GM18498 (cell line): Measurements from ENCODE around the gene ELMOD3.
A peak's percentile ranks its signal among the peaks of the same experiment; 100 is the strongest.
"Not testable (repeated sequence)": the region's sequence is repeated elsewhere in the genome, so short reads cannot be mapped to it uniquely, and the experiment has no call there.

ENCODE experiments used
- ATAC-seq: cut with Tn5 transposase; IDR thresholded peaks from one replicate; pipeline ENCODE4 v1.9.1; 2021; ENCODE audit warnings: mild to moderate bottlenecking, moderate library complexity; ENCODE audit not compliant: unreplicated experiment

Gene ELMOD3

DNA sequence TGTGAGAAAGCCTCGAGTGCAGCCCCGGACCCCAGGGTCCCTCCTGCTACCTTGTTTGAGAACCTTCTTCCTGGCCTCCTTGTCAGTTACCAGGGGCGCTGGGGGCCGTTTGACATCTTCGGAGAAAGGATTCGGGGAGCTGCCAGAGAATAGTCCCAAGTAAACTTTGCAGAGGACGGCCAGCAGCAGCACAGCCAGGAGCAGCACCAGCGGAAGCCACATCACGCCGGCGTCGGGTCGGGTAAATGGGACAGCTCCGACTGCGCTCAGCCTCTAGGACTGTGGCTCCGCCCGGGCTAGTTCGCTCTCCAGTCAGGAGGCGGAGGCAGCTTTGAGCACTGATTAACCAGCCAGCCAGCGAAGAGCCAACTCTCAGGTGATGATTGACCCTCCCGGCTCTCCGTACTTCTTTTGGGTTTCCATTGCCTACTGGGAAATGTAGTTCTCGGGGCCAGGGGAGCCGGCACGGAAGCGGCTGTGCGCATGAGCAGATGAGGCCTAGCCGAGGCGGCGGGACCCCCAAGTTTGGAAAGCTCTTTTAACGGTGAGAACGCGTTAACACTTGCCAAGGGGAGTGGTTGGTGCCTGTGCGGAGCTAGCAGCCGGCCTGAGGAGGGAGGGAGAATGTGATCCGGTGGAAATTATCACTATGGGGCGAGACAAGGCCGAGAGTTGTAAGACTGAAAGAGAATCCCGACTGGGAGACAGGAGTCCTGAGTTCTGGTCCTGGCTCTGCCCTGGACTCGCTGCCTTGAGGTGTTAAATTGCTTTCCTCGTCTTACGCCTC lies at the start of gene ELMOD3, which contains the start of gene RETSAT:
ELMOD3 (plus strand) TSS at position 484 of the 787 bp plus-strand sequence. CDS start 2,430 bp downstream, outside the sequence.
RETSAT (minus strand) TSS at position 243 of the 787 bp plus-strand sequence; CDS start at position 222, 21 bp downstream.
- peak; percentile 97 for ATAC-seq

GRCh38 chr2:85307527-85307897 lies 47.1 kb upstream of the ELMOD3 start:
- no peak for ATAC-seq

DNA sequence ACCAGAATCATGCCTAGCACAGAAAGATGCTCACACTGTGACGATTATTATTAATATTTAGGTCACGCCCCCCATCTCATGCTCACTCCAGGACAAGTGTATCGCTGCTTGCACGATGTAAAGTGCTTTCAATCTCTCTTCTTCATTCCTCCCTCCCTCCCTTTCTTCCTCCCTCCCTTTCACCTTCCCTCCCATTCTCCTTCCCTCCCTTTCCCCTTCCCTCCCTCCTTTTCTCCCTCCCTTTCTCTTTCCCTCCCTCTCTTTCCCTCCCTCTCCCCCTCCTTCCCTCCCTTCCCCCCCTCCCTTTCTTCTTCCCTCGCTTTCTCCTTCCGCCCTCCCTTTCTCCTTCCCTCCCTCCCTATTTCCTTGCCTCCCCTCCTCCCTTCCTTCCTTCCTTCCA lies 46.4 kb upstream of the ELMOD3 start:
- ATAC-seq = no peak

DNA sequence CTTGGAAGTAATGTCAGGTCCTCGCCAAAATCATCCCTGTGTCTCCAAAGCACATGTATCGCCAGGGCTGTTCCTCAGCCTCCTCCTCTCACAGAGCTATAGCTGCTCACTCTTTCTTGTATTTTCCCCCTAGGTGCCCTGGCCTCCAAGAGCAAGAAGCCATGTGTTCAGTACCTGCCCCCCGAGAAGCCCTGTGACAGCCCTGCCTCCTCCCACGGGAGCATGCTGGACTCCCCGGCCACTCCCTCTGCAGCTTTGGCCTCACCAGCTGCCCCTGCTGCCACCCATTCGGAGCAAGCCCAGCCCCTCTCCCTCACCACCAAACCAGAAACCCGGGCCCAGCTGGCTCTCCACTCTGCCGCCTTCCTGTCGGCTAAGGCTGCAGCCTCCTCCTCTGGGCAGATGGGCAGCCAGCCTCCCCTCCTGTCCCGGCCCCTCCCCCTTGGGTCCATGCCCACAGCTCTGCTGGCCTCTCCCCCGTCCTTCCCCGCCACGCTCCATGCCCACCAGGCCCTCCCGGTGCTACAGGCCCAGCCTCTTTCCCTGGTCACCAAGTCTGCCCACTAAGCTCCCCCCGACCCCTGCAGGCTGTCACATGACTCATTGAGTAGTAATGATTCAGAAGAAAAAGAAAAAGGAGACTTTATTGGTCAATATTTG lies 45.5 kb upstream of the ELMOD3 start:
- ATAC-seq = no peak

DNA sequence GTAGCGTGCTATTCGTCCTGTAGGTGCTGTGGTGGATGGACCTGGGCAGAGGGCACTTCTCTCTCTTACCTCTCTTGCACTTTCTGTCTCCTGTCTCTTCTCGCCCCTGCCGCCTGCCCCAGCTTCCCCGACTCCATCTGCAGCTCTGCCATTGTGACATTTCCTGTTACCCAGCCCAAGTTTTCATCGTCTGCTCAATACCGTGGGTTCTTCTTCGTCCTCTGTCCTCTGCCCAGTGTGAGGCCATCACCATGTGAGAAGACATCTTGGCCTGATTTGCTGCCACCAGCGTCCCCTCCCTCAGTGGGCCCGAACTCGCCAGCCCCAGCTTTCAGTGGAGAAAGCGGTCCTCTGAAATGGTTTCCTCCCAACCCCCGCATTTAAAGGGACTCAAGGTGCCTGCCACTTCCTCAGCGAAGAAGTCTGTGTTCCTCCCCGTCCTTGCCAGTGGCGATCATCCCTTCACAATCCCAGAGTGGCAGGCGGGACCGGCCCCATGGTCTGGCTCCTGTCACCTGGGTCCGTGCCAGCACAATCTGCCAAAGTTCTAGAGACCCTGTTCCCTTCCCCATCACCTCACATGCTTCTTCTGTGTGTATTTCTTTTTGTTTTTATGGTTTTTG lies 44.8 kb upstream of the ELMOD3 start:
- ATAC-seq = no peak

DNA sequence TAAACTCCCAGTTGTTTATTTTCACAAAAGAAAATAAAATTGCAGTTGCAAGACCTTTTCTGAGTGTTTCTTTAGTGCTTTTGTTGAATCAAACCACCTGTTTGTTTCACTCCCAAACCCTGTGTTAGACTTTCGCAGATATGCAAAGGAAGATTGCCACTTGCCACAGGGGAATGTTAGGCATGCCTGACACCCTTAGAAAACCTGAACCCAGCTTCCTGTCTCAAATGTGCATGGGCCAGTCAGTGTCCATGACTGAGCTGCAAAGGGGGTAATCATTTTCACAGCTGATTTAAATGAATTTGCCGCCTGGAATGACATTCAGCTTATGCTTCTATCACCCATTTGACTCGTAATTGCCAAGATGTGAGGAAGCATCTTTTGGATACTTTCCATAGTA lies 44.2 kb upstream of the ELMOD3 start:
- peak; percentile 47 for ATAC-seq

- no peak for ATAC-seq
Measured at GRCh38 chr2:85312404-85312803, 42.2 kb upstream of the ELMOD3 start.

DNA sequence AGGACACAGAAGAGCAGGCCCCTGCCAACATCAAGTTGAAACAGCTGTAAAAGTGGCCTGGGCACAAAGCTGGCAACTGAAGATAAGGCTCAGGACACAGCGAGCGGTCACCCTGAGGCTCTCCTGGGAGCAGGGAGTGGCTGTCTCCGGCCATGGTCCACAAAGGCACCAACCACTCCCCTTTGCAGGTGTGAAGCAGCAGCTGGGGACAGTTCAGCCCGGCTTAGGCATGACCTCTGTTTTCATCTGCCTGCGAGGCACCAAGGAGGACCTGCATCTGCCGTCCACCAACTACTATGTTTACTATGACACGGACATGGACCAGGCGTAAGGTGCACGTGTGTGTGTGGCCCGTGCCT lies 39.7 kb upstream of the ELMOD3 start:
- ATAC-seq = no peak

GRCh38 chr2:85315921-85316320 lies 38.6 kb upstream of the ELMOD3 start:
- not testable (repeated sequence) for ATAC-seq

GRCh38 chr2:85318222-85319074 lies 36.1 kb upstream of the ELMOD3 start:
- peak; percentile 43 for ATAC-seq

- ATAC-seq = no peak
Measured at GRCh38 chr2:85319796-85320195, 34.8 kb upstream of the ELMOD3 start.

GRCh38 chr2:85323351-85323987 lies 31.1 kb upstream of the ELMOD3 start:
- ATAC-seq = no peak

DNA sequence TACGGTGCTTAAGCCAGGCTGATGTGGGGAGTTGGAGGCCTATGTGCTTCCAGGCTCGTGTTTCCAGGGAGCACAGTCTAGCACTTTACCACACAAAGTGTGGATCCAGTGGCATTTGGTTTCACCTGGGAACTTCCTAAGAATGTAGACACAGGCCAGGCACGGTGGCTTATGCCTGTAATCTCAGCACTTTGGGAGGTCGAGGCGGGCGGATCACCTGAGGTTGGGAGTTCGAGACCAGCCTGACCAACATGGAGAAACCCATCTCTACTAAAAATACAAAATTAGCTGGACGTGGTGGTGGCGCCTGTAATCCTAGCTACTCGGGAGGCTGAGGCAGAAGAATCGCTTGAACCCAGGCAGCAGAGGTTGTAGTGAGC lies 30.6 kb upstream of the ELMOD3 start:
- ATAC-seq = not testable (repeated sequence)

GRCh38 chr2:85324639-85325465 lies 29.7 kb upstream of the ELMOD3 start:
- ATAC-seq = no peak

DNA sequence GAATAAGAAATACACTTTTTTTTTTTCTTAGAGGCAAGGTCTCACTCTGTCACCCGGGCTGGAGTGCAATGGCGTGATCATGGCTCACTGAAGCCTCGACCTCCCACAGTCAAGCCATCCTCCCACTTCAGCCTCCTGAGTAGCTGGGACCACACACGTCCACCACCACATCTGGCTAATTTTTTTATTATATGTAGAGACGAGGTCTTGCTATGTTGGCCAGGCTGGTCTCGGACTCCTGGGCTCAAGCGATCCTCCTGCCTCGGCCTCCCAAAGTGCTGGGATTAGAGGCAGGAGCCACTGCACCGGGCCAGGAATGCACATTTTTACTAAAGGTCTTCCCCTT lies 29.1 kb upstream of the ELMOD3 start:
- ATAC-seq = no peak

DNA sequence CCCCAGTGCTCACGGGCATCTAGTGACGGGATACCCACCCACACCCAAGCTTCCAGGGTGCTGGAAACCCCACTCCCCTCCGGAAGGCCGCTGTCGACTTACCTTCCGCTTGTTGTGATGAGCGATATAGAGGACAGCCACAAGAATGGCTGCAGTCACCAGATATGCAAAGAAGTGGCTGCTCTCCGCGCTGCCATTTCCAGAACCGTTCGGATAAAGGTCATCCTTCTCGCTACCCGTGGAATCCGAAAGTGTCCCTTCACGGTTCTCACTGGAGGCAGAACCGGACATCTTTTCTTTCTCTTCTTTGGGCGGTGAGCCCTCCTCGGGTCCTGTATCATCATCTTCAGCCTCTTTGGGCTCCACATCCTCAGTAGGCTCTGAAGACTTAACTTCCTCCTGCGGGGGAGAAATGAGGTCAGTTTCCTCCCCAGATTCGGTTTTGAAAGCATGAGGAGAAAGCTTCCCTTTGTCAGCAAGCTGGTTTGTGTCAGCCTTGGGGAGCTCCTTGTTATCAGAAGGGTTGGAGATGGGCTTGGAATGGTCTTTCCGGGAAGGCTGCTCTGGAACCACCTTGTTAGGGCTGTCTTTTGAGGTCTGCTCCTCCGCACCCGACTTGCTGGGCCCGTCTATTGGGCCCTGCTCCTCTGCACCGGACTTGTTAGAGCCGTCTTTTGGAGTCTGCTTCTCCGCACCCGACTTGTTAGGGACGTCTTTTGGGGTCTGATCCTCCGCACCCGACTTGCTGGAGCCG lies 28.0 kb upstream of the ELMOD3 start:
- ATAC-seq = peak; percentile 42

GRCh38 chr2:85327160-85327821 lies 27.3 kb upstream of the ELMOD3 start:
- ATAC-seq = peak; percentile 37

DNA sequence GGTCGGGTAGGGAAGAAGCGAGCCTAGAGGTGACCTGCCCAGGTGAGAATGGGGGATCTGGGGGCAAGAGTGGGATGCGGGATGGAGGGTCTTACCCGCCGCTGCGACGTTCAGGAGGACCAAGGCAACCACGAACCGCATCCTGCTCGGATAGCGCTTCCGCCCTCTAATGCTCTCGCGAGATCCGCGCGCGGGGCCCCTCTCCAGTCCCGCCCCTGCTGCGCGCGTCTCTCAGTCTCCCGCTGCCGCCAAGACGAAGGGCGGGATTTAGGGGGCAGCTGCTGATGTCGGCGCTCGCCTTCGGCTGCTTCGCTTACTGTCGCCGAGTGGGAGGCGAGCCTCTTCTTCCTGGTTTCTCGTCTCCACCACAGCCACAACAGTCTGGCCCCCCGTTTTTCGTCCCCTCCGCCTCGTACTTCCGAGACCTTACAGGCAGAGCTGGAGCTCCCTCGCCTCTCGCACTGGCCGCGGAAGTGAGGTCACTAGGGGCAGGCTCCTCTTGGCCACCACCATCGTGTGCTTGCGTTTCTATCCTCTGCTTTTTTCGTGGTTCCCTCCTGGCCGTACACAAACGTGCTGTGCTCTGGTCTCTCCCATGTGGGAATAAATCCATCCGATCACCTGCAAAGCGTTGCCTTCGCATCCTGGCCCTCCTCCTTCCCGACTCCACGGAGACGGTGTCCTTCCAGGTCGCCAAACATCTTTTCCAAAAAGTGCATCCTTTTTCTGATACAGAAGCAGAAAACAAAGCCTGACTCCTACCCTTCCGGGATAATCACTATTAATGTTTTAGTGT lies 26.5 kb upstream of the ELMOD3 start, which contains the start of gene TGOLN2:
TGOLN2 (minus strand) TSS at position 168 of the 796 bp plus-strand sequence; CDS start at position 141, 27 bp downstream.
- peak; percentile 86 for ATAC-seq
